ENCODE data around the gene NR2F6.
A peak's percentile ranks its signal among the peaks of the same experiment; 100 is the strongest.

The NR2F6 gene

DNA sequence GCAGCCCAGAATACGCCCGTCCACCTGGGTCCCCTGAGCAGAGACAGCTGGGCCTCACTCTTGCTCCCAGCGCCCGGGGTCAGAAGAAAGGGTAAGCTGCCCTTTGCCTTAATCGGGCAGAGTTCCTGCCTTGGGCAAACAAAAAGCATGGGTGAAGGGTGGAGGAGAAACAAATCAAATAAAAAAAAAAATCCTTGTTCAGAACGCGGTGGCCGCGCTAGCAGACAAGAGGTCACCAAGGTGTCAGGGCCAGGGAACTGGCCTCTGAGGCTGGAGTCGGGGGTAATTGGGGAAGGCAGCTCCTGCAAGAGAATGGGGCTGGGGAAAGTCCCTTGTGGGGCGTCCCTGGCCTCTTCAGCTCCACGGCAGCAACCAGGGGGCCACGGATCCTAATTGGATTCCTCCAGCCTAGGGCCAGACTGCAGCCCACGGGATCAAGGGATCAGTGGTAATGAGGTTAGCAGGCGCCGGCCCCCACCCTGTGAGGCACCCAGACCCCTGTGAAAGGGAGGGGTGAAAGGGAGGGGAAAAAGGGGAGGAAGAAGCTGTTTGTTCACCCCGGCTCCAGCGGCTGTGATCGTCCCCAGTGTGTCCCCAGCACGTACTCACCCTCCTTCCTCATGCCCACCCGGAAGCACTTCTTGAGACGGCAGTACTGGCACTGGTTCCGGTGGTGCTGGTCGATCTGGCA is 5.5 kb downstream of the NR2F6 start:
- peak; percentile 67 for DNase-seq (ENCODE audit: low spot score)

DNA sequence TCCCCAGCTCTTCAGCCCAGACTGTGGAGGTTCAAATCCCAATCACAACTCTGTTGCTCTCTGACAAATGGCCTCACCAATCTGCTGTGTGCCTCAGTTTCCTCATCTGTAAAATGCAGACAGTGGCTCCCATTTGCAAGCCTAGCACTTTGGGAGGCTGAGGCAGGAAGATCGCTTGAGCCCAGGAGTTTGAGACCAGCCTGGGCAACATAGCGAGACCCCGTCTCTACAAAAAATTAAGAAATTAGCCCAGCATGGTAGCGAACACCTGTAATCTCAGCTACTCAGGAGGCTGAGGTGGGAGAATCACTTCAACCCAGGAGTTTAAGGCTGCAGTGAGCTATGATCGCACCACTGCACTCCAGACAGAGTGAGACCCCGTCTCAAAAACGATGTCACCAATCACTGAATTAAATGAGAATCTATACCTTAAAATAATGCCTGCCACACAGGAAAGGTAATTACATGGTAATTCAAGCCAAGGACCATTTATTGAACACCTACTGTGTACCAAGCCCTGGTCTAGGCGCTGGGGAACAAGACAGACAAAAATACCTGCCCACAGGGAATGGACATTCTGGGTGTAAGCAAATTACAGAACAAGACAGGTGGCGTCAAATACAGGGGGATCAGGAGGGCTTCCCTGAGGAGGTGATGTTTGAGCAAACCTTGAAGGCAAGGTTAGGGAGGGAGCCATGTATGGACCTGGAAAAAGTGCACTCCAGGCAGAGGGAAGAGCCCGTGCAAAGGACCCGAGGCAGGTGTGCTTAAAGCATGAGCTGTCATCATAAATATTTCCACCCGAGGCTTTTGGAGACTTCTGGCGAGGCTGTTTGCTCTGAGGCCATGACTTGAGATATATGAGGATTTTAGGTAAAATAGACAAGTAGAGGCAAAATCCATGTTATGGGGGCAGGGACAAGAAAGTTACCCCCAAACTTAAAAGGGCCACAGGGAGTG is 7.7 kb downstream of the NR2F6 start:
- DNase-seq (ENCODE audit: low spot score) = no peak

DNA sequence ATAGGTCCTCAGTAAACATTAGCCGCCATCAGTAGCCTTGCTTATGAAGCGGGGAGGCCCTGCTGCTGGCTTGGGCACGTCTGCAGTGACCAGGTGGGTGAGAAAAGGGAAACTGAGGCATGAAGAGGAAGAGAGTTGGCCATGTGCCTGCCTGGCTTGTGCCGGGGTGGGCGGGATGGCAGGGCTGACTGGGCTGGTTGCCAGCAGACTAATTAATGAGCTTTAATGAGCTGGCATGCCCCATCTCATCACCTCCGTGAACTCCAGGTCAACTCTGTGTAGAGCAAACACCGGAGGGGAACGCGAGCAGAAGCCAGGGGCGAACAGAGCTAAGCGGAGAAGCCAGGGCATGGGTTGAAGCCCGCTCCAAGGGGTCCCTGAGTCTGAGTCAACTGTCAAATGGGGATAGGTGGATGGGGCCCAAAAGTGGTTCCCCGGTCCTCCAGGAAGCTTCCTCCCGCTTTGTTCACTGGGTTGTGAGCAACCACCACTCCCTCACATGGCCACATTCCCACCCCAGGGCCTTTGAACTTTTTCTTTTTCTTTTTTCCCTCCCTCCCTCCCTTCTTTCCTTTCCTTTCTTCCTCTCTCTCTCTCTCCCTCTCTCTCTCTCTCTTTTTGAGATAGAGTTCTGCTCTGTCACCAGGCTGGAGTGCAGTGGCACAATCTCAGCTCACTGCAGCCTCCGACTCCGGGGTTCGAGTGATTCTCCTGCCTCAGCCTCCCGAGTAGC is 8.7 kb downstream of the NR2F6 start:
- no peak for DNase-seq (ENCODE audit: low spot score)

DNA sequence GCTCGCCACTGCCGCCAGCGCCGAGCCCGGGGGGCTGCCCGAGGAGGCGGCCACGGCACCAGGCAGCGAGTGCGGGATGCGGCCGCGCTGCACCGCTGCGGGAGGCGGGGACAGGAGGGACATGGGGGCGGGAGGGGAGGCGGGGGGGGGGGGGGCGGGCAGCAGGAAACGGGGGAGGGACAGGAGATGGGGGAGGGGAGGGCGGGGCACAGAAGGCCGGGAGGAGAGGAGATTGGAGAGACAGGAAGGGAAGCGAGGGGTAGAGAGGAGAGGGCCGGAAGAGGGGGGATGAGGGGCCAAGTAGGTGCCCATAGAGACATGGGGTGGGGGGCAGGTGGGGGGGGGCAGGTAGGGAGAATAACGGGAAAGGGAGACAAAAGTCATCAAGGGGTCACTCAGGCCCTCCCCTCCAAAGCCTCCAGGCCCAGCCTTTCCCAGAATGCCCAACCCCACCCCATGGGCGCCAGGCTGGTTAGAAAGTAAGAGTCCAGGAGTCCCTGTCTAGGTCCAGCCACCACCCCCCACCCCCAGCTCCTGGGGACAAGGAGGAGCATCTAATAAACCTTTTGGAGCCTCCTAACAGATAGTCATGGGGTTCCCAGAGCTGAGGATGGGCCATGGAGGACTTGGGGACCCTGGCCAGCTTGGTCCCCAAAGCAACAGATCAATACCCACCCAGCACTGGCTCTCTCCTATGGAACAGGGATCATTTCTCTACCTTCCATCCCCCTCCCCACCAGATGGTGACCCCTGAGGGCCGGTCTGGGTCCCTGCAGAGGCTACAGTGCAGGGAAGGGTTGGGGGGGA is 9.5 kb downstream of the NR2F6 start:
- no peak for DNase-seq (ENCODE audit: low spot score)

DNA sequence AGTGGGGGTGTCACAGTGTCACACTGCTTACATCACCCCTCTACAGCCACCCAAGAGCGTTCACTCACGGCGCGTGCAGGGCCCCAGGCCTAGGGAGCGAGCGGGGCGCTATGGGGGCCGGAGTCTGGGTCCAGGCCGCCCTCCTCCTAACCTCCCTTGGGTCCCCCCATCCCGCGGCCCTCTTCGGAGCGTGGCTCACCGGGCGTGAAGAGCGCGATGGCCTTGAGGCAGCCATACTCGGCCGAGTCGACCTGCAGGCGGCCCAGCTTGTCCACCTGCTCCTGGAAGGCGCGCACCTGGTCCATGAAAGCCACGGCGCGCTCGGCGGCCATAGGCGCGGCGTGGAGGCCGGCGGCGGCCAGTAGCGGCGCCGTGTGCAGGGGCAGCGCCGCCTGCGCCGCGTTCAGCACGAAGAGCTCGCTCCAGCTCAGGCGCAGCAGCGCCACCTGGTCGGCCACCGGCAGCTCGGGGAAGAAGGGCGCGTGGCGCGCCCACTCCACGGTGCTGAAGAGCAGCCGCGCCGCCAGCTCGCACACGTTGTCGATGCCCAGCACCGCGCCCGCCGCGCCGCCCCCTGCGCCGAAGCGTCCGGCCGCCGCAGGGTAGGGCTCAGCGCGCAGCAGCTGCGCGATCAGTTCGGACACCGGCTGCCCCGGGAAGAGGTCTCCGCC is 10.3 kb downstream of the NR2F6 start:
- DNase-seq (ENCODE audit: low spot score) = peak; percentile 64

DNA sequence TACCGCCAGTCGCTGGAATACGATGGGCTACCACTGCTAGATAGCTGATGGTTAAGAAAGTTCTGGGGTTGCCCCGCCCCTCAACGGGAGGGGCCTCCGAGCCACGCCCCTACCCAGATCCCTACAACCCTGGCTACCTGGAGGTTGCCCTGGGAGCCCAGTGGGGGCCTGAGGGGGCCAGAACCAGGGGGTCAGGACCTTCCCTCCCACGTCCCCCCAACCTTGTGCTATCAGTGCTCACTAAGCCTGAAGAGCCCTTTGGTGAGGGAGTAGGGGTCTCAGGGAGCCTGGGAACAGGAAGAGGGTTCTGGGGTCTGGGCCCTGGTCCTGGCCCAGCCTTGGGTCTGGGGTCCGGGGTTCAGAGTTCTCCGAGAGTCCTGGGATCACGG is 10.8 kb downstream of the NR2F6 start:
- DNase-seq (ENCODE audit: low spot score) = no peak

DNA sequence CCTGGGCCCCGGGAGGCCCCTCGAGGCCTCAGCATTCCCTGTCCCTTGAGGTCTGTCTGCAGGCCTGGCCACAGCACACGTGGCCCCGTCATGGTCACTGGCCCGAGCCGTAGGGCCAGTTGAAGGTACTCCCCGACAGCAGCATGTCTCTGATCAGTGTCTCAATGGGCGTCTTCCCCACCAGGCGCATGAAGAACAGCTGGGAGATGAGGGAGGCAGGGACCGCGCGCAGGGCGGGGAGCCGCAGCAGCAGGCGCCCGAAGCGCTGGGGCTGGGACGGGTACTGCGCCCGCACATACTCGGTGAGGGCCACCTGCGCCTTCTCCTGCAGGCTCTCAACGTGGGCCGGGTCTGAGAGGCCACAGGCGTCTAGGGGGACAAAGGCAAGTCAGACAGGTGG is 13.5 kb downstream of the NR2F6 start:
- DNase-seq (ENCODE audit: low spot score) = no peak

DNA sequence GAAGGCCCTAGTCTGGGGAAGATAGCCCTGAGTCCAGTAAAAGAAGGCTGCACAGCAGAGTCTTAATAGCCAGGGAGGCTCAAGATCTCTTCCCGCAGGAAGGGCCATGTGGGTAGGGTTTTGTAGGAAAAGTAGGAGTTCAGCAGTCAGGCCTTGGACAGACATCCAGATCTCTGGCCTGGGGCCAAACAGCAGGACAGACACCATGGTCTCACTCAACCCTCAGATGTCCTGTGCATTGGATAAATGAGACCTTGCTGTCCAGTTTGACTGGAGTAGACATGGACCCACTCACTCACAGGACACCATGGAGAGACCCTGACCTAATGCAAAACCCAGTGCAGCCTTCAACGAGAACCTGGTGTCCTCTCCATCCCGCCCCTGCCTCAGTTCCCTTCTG is 15.8 kb downstream of the NR2F6 start:
- DNase-seq (ENCODE audit: low spot score) = no peak

DNA sequence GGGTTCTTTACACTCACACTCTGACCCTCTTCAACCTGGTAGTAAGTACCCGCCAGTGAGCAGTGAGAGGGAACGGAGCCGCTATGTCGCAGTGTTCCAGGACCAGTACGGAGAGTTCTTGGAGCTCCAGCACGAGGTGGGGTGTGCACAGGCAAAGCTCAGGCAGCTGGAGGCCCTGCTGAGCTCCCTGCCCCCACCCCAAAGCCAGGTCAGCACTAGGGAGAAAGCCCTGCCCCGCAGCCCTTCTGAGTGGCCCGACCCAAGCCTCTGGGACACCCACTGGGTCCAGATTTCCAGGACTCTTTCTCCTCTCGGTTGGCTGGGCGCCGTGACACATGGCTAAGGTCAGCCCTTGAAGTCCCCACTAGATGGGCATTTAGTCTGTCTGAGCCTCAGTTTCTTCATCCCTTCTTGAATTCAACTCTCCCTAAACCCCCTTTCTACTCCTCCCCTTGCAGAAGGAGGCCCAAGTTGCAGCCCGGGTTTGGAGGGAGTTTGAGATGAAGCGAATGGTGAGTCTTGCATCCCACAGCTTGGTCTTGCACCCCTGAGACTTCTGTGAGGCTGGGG is 17.8 kb downstream of the NR2F6 start:
- DNase-seq (ENCODE audit: low spot score) = no peak

DNA sequence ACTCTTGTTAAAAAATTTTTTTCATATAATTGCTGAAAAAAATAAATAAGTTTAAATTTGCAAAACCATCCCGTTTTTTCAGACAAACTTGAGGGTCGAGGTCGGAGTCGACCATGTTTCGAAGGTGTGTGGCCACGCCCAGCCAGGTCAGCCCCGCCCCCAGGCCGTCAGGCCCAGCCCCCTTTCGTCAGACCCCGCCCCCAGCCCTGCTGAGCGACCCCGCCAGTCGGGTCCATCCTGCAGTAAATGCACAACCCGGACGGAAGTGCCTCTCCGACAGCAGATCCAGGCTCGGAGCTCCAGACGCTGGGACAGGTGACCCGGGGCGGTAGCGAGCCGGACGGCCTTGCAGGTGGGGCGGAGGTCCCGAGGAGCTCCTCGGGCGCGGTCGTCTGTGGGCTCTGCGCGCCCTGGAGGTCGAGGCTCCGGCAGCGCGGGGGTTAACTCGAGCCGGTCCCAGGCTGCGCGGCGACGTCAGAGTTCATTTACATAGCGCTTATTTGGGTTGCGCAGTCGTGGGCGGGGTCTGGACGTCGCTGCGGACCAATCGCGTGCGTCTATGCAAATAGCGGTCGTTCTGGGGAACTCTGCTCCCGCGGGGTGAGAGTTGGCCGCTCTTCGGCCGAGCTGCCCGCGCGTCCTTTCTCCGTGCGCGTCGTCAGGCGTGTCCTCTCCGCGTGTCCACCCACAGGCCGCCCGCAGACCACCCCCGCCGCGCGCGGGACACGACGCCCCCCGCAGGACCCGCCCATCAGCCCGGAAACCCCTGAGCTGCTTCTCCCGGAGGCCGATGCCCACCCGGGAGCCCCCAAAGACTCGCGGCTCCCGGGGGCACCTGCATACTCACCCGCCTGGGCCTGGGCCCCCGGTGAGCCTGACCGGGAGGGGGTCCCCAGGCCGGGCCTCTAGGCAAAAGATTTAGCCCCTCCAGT is 19.5 kb downstream of the NR2F6 start, which contains the start of gene OCEL1:
Gene OCEL1, plus strand, starts transcription at position 225 of the 932 bp plus-strand sequence. Its CDS starts 22 bp downstream, at position 247.
- peak; percentile 98 for DNase-seq (ENCODE audit: low spot score)

DNA sequence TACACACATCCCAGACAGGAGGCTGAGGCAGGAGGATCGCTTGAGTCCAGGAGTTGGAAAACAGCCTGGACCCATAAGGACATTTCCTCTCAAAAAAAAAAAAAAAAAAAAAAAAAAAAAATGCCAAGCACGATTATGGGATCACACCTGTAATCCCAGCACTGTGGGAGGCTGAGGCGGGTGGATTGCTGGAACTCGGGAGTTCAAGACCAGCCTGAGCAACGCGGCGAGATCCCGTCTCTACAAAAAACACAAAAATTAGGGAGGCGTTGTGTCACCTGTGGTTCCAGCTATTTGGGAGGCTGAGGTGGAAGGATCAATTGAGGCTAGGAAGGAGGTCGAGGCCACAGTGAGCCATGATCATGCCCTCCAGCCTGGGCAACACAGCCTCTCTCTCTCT is 20.7 kb downstream of the NR2F6 start:
- DNase-seq (ENCODE audit: low spot score) = no peak

DNA sequence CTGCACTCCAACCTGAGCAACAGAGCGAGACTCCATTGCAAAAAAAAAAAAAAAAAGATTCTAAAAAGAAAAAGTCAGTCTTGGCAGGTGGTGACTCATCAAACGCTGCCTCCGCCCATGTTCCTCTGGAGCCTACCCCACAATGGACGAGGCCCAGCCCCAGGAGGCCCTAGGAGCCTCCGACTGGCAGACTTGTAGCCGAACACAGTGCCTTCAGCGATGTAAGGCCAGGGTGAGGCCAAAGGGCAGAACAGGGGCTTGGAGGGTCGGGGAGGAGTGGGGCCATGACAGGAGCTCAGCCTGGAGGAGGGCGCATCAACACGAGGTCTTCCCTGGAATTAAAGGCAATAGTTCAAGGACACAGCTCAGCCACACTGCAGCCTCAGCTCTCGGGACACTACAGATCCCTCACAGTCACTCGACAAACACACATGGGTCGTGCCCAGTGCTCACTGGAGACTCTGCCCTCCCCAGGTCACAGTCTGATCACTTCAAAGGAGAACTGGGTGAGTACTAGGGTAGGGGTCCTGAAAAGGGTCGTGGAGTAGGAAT is 25.4 kb downstream of the NR2F6 start:
- DNase-seq (ENCODE audit: low spot score) = no peak

DNA sequence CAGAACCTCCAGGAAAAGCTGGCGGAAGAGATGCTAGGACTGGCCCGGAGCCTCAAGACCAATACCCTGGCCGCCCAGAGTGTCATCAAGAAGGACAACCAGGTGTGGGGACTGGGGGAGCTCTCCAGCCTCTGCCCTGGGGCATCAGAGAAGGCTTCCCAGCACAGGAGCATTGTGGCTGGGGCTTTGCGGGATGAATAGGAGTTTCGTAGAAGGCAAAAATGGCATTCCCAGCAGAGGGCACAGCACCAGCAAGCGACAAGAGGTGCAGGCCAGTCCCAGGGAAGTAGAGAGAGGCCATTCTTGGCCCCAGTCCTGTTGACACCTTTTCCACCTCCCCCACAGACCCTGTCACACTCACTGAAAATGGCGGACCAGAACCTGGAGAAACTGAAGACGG is 26.4 kb downstream of the NR2F6 start:
- no peak for DNase-seq (ENCODE audit: low spot score)

DNA sequence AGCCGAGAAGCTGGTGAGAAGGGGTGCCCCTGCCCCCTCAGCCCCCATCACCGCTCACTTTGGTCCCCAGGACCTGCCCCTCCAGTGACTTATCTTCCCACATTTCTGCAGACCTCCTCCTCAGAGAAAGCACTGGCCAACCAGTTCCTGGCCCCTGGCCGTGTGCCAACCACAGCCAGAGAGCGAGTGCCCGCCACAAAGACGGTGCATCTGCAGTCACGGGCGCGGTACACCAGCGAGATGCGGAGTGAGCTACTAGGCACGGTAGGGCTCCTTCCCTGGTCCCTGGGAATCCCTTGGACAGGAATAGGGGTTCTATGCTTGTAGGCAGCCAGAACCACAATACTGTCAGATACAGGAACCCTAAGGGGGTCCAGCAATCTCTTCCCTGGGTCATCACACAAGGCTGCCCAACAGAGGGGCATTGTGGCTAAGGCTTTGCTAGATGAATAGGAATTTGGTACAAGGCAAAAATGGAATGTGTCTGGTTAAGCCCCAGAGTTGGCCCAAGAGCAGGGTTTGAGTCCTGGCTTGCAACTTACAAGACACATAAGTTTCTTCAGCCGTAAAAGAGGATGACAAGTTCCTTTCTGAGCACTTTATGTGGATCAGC is 29.6 kb downstream of the NR2F6 start:
- no peak for DNase-seq (ENCODE audit: low spot score)

DNA sequence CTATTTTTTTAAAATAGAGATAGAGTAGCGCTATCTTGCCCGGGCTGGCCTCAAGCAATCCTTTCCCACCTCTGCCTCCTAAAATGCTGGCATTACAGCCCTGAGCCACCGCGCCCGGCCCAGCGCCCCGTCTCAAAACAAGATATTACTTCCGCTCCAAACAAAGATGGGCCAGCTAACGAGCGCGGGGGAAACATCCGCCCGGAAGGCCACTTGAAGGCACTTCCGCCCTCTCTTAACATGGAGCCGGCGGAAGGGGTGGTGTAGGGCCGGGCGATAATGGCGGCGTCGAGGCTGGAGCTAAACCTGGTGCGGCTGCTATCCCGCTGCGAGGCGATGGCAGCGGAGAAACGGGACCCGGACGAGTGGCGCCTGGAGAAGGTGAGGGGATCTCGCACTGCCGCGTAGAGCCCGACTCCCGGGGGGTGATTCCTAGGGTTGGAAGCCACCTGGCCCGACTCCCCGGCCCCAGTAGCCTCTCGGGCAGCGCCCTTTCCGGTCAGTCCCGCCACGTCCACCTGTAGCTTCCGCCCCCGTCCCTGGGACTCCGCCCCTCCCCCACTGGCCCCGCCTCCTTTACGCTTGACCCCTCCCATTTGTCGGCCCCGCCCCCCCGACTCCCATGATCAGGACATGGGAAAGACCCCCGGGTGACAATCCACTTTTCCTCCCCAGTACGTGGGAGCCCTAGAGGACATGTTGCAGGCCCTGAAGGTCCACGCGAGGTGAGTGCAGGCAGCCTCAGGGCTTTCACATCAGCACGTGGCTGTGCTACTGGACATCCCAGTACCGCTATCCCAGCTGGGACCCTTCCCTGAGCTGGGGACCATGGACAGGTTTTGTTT is 30.4 kb downstream of the NR2F6 start, which contains the start of gene USE1:
Gene USE1, plus strand, starts transcription at position 231 of the 845 bp plus-strand sequence. Its CDS starts 49 bp downstream, at position 280.
- DNase-seq (ENCODE audit: low spot score) = peak; percentile 76

DNA sequence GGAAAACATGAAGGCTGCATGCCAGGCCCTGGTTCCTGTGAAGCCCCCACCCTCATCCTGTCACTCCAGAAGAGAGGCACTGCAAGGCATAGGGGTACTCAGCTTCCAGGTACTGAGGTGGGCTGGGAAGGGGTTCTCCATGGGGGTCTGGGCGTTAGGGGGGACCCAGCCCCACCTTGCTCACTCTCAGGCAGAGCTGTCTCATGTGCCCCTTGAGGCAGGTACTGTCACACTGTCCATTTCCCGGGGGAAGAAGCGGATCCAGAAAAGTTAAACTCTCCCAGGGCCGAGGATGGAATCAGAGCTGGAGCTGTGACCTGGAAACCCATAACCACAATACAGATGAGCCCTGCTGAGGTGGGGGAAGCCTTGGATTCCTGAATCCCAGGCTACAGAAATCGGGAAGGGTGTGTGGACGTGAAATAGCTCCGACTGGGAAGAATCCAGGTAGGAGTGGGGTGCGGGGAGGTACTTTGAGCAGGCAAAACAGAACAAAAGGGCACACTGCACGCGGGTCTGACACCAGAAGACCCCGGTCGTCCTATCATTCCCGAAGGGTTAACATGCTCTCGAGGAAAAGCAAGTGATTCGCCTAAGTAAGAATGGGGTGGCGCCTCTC is 31.1 kb downstream of the NR2F6 start:
- DNase-seq (ENCODE audit: low spot score) = no peak

DNA sequence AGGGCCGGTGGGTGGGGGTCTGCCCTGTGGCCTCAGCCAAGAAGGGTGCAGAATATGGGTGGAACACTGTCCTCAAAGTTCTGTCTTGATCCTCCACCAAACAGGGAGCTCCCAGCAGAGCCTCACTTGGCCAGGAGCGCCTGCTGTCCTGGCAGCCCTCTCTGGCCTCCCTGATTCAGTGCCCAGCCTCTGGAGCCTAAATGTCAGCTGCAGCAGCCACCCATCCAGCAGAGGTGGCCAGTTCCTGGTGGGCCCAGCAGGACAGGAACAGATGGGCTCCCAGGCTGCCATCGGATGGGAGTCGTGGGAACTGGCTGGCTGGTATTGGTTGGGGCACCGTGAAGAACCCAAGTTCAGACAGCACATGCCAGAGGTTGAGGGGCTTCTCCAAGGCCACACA is 32.4 kb downstream of the NR2F6 start:
- DNase-seq (ENCODE audit: low spot score) = no peak
